Measurements from ENCODE around the gene ACP6.
"Not testable (repeated sequence)": the region's sequence is repeated elsewhere in the genome, so short reads cannot be mapped to it uniquely, and the experiment has no call there.

Gene ACP6

DNA sequence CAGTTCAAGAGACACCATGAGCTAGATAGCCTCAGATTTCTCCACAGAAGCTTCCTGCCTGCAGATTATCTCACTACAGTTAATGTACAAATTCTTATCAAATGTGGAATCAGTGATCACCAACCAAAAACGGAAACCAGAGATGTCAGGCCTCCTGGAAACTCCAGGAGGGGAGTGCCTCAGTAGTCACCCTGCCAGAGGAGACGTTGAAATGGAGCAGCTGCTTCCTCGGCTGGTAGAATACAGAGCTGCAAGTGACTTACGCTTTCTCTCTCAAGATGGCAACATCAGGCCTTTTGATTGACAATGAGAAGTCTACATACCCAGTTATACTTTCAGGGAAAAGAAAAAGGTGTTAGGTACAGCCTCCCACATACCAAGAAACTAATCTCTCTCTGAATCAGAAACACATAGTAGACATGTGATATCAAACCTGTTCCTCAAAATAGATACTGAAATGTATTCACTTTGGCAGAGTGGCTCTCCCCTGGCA, 52.2 kb downstream of the ACP6 start:
- Histone ChIP-seq H3K9ac (ENCODE audit: low read depth, low read length) (peak overlapping the region; percentile 20), H2AFZ (ENCODE audit: low read depth, low read length) (no peak overlapping the region; the same call in 1 of the 2 replicates), H3K27ac (ENCODE audit: low read length) (peak overlapping the region; percentile 68), H3K4me2 (ENCODE audit: insufficient read depth, low read length) (peak overlapping the region; percentile 46), H3K9me3 (ENCODE audit: insufficient read depth, low read length, severe bottlenecking) (no peaks in the 10 kb centered on the region), H3K4me1 (ENCODE audit: insufficient read depth, low read length) (peaks cover 36% of the 10 kb centered on the region), H3K27me3 (ENCODE audit: insufficient read depth, low read length, poor library complexity) (no peaks in the 10 kb centered on the region), H4K20me1 (ENCODE audit: insufficient read depth, low read length) (no peaks in the 10 kb centered on the region), H3K4me3 (ENCODE audit: low read depth in 1 of 2, low read length in 2 of 2) (no peak overlapping the region), H3K36me3 (ENCODE audit: insufficient read depth, low read length) (peaks cover 67% of the 10 kb centered on the region), H3K79me2 (ENCODE audit: insufficient read depth, low read length) (no peaks in the 10 kb centered on the region)
- peak; percentile 87 for DNase-seq
- TF ChIP-seq, protein P1, sequence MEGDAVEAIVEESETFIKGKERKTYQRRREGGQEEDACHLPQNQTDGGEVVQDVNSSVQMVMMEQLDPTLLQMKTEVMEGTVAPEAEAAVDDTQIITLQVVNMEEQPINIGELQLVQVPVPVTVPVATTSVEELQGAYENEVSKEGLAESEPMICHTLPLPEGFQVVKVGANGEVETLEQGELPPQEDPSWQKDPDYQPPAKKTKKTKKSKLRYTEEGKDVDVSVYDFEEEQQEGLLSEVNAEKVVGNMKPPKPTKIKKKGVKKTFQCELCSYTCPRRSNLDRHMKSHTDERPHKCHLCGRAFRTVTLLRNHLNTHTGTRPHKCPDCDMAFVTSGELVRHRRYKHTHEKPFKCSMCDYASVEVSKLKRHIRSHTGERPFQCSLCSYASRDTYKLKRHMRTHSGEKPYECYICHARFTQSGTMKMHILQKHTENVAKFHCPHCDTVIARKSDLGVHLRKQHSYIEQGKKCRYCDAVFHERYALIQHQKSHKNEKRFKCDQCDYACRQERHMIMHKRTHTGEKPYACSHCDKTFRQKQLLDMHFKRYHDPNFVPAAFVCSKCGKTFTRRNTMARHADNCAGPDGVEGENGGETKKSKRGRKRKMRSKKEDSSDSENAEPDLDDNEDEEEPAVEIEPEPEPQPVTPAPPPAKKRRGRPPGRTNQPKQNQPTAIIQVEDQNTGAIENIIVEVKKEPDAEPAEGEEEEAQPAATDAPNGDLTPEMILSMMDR (IDR thresholded peaks at IDR 0.05; ENCODE audit: borderline replicate concordance, extremely low read depth, low read length, poor library complexity, severe bottlenecking), result peak; percentile 56
- no peak for TF ChIP-seq EZH2 (IDR thresholded peaks at IDR 0.05; ENCODE audit: borderline replicate concordance, low read depth, low read length, severe bottlenecking)
- peak; percentile 99 for ATAC-seq (ENCODE audit: insufficient read depth, low read depth)

DNA sequence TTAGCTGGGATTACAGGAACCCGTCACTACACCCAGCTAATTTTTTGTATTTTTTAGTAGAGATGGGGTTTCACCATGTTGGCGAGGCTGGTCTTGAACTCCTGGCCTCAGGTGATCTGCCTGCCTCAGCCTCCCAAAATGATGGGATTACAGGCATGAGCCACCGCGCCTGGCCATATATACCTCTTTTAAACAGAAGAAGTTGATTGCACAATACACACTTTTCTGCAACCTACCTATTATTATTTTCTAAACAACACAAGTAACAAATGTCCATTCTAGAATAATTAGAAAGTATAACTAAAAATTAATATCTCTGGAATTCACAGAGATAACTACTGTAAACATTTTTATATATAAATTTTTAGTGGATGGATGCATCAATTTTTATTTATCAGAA, 55.4 kb downstream of the ACP6 start:
- ATAC-seq (ENCODE audit: insufficient read depth, low read depth); H3K9me3 ChIP-seq (ENCODE audit: insufficient read depth, low read length, severe bottlenecking); H3K9ac ChIP-seq (ENCODE audit: low read depth, low read length); H2AFZ ChIP-seq (ENCODE audit: low read depth, low read length); H3K27me3 ChIP-seq (ENCODE audit: insufficient read depth, low read length, poor library complexity); H3K4me2 ChIP-seq (ENCODE audit: insufficient read depth, low read length); H3K79me2 ChIP-seq (ENCODE audit: insufficient read depth, low read length); H3K27ac ChIP-seq (ENCODE audit: low read length); H4K20me1 ChIP-seq (ENCODE audit: insufficient read depth, low read length); H3K4me3 ChIP-seq (ENCODE audit: low read depth in 1 of 2, low read length in 2 of 2); DNase-seq: not testable (repeated sequence)
- peaks cover 72% of the 10 kb centered on the region for H3K36me3 ChIP-seq (ENCODE audit: insufficient read depth, low read length)
- peaks cover 36% of the 10 kb centered on the region for H3K4me1 ChIP-seq (ENCODE audit: insufficient read depth, low read length)

- peaks cover 66% of the 10 kb centered on the region for H3K36me3 ChIP-seq (ENCODE audit: insufficient read depth, low read length)
- H3K4me1 ChIP-seq (ENCODE audit: insufficient read depth, low read length), result peaks cover 23% of the 10 kb centered on the region
- H3K9ac ChIP-seq (ENCODE audit: low read depth, low read length), result no peak overlapping the region
- H3K27me3 ChIP-seq (ENCODE audit: insufficient read depth, low read length, poor library complexity), result no peaks in the 10 kb centered on the region
- DNase-seq (no peak), ATAC-seq (ENCODE audit: insufficient read depth, low read depth) (no peak)
- H3K4me3 ChIP-seq (ENCODE audit: low read depth in 1 of 2, low read length in 2 of 2), result no peak overlapping the region
- no peak overlapping the region for H3K4me2 ChIP-seq (ENCODE audit: insufficient read depth, low read length)
- H2AFZ ChIP-seq (ENCODE audit: low read depth, low read length), result no peak overlapping the region
- no peaks in the 10 kb centered on the region for H3K79me2 ChIP-seq (ENCODE audit: insufficient read depth, low read length)
- H3K9me3 ChIP-seq (ENCODE audit: insufficient read depth, low read length, severe bottlenecking), result no peaks in the 10 kb centered on the region
- no peak for TF ChIP-seq EZH2 (IDR thresholded peaks at IDR 0.05; ENCODE audit: borderline replicate concordance, low read depth, low read length, severe bottlenecking)
- TF ChIP-seq, protein P1 (IDR thresholded peaks at IDR 0.05; ENCODE audit: borderline replicate concordance, extremely low read depth, low read length, poor library complexity, severe bottlenecking), result no peak
- H4K20me1 ChIP-seq (ENCODE audit: insufficient read depth, low read length), result no peaks in the 10 kb centered on the region
- no peak overlapping the region for H3K27ac ChIP-seq (ENCODE audit: low read length)
These were observed 56.8 kb downstream of the ACP6 start for GRCh38 chr1:147613506-147613905.

- no peak overlapping the region for H2AFZ ChIP-seq (ENCODE audit: low read depth, low read length)
- TF ChIP-seq, protein P1 (IDR thresholded peaks at IDR 0.05; ENCODE audit: borderline replicate concordance, extremely low read depth, low read length, poor library complexity, severe bottlenecking), result no peak
- no peak for TF ChIP-seq EZH2 (IDR thresholded peaks at IDR 0.05; ENCODE audit: borderline replicate concordance, low read depth, low read length, severe bottlenecking)
- H3K4me3 ChIP-seq (ENCODE audit: low read depth in 1 of 2, low read length in 2 of 2), result no peak overlapping the region
- H4K20me1 ChIP-seq (ENCODE audit: insufficient read depth, low read length), result no peaks in the 10 kb centered on the region
- ATAC-seq (ENCODE audit: insufficient read depth, low read depth), result no peak
- no peaks in the 10 kb centered on the region for H3K27me3 ChIP-seq (ENCODE audit: insufficient read depth, low read length, poor library complexity)
- H3K36me3 ChIP-seq (ENCODE audit: insufficient read depth, low read length), result peaks cover 70% of the 10 kb centered on the region
- peaks cover 12% of the 10 kb centered on the region for H3K4me1 ChIP-seq (ENCODE audit: insufficient read depth, low read length)
- no peaks in the 10 kb centered on the region for H3K79me2 ChIP-seq (ENCODE audit: insufficient read depth, low read length)
- no peak overlapping the region for H3K27ac ChIP-seq (ENCODE audit: low read length)
- H3K4me2 ChIP-seq (ENCODE audit: insufficient read depth, low read length), result no peak overlapping the region
- no peaks in the 10 kb centered on the region for H3K9me3 ChIP-seq (ENCODE audit: insufficient read depth, low read length, severe bottlenecking)
- DNase-seq, result no peak
- no peak overlapping the region for H3K9ac ChIP-seq (ENCODE audit: low read depth, low read length)
These were observed 58.0 kb downstream of the ACP6 start for GRCh38 chr1:147612366-147612765.

All from DND-41 (cell line).